ENCODE data around the gene CITED2.

The CITED2 gene

GRCh38 chr6:139329224-139329623 is 45.2 kb downstream of the CITED2 start:
- no peak for FAIRE-seq

GRCh38 chr6:139327038-139327437 is 47.4 kb downstream of the CITED2 start:
- FAIRE-seq = no peak

- no peak for FAIRE-seq
Observed at GRCh38 chr6:139325686-139326085, 48.8 kb downstream of the CITED2 start.

GRCh38 chr6:139325125-139325524 is 49.3 kb downstream of the CITED2 start:
- no peak for FAIRE-seq

GRCh38 chr6:139324301-139324555 is 50.2 kb downstream of the CITED2 start:
- FAIRE-seq = no peak

GRCh38 chr6:139323511-139324300 is 50.7 kb downstream of the CITED2 start:
- no peak for FAIRE-seq
